ENCODE measurements around the gene CDK5.

The CDK5 gene

GRCh38 chr7:151007469-151007898 lies 50.2 kb downstream of the CDK5 start:
- Histone ChIP-seq H3K9me2 (replicated peaks; ENCODE audit: insufficient read depth, low read length) (no peaks in the 10 kb centered on the region), H3K79me2 (ENCODE audit: insufficient read depth, low read length) (no peaks in the 10 kb centered on the region), H3K27me3 (ENCODE audit: low read length) (no peaks in the 10 kb centered on the region), H2AFZ (ENCODE audit: low read depth, low read length, severe bottlenecking) (no peak overlapping the region), H3K4me3 (ENCODE audit: insufficient read depth, low read length, poor library complexity, severe bottlenecking) (no peak overlapping the region), H3K9me3 (ENCODE audit: insufficient read depth, low read length) (no peaks in the 10 kb centered on the region), H4K20me1 (ENCODE audit: low read depth, low read length) (no peaks in the 10 kb centered on the region), H3K4me2 (ENCODE audit: low read depth, low read length, poor library complexity, severe bottlenecking) (no peak overlapping the region), H3K27ac (ENCODE audit: low read depth, low read length) (no peak overlapping the region), H3F3A (ENCODE audit: insufficient read depth) (no peaks in the 10 kb centered on the region), H3K9ac (ENCODE audit: low read length) (no peak overlapping the region), H3K36me3 (ENCODE audit: low read length) (no peaks in the 10 kb centered on the region)
- TF ChIP-seq EZH2phosphoT487 (conservative IDR thresholded peaks at IDR 0.05; ENCODE audit: low read length): no peak
- TF ChIP-seq CTCF (IDR thresholded peaks at IDR 0.05; ENCODE audit: insufficient read depth, low read length, poor library complexity, severe bottlenecking): no peak

GRCh38 chr7:151006590-151007300 lies 51.0 kb downstream of the CDK5 start:
- no peaks in the 10 kb centered on the region for H4K20me1 ChIP-seq (ENCODE audit: low read depth, low read length)
- TF ChIP-seq CTCF (IDR thresholded peaks at IDR 0.05; ENCODE audit: insufficient read depth, low read length, poor library complexity, severe bottlenecking) (no peak), EZH2phosphoT487 (conservative IDR thresholded peaks at IDR 0.05; ENCODE audit: low read length) (no peak)
- no peaks in the 10 kb centered on the region for H3K79me2 ChIP-seq (ENCODE audit: insufficient read depth, low read length)
- H3K27me3 ChIP-seq (ENCODE audit: low read length): no peaks in the 10 kb centered on the region
- no peak overlapping the region for H3K4me2 ChIP-seq (ENCODE audit: low read depth, low read length, poor library complexity, severe bottlenecking)
- H3K9me2 ChIP-seq (replicated peaks; ENCODE audit: insufficient read depth, low read length): no peaks in the 10 kb centered on the region
- no peaks in the 10 kb centered on the region for H3K9me3 ChIP-seq (ENCODE audit: insufficient read depth, low read length)
- H3K27ac ChIP-seq (ENCODE audit: low read depth, low read length): no peak overlapping the region
- H3F3A ChIP-seq (ENCODE audit: insufficient read depth): no peaks in the 10 kb centered on the region
- H3K4me3 ChIP-seq (ENCODE audit: insufficient read depth, low read length, poor library complexity, severe bottlenecking): no peak overlapping the region
- H3K9ac ChIP-seq (ENCODE audit: low read length): no peak overlapping the region
- no peak overlapping the region for H2AFZ ChIP-seq (ENCODE audit: low read depth, low read length, severe bottlenecking)
- H3K36me3 ChIP-seq (ENCODE audit: low read length): no peaks in the 10 kb centered on the region

GRCh38 chr7:151005566-151005965 lies 52.1 kb downstream of the CDK5 start:
- Histone ChIP-seq H3K9me3 (ENCODE audit: insufficient read depth, low read length) (no peaks in the 10 kb centered on the region), H3K4me2 (ENCODE audit: low read depth, low read length, poor library complexity, severe bottlenecking) (no peak overlapping the region), H3K36me3 (ENCODE audit: low read length) (no peaks in the 10 kb centered on the region), H3K27me3 (ENCODE audit: low read length) (no peaks in the 10 kb centered on the region), H4K20me1 (ENCODE audit: low read depth, low read length) (no peaks in the 10 kb centered on the region), H3K79me2 (ENCODE audit: insufficient read depth, low read length) (no peaks in the 10 kb centered on the region), H3K4me3 (ENCODE audit: insufficient read depth, low read length, poor library complexity, severe bottlenecking) (no peak overlapping the region), H2AFZ (ENCODE audit: low read depth, low read length, severe bottlenecking) (no peak overlapping the region), H3K9me2 (replicated peaks; ENCODE audit: insufficient read depth, low read length) (no peaks in the 10 kb centered on the region), H3K9ac (ENCODE audit: low read length) (no peak overlapping the region), H3F3A (ENCODE audit: insufficient read depth) (no peaks in the 10 kb centered on the region), H3K27ac (ENCODE audit: low read depth, low read length) (no peak overlapping the region)
- TF ChIP-seq EZH2phosphoT487 (conservative IDR thresholded peaks at IDR 0.05; ENCODE audit: low read length) (no peak), CTCF (IDR thresholded peaks at IDR 0.05; ENCODE audit: insufficient read depth, low read length, poor library complexity, severe bottlenecking) (no peak)
